Stimulated activated CD8-positive, alpha-beta memory T cell treated with anti-CD3 and anti-CD28 coated beads, Interleukin-7, amount 100 ng/mL, for 1 hour (primary cell): ENCODE data around the gene S100A4.
"Not testable (repeated sequence)": the region's sequence is repeated elsewhere in the genome, so short reads cannot be mapped to it uniquely, and the experiment has no call there.

Experiments
- DNase-seq, 2 donors: peaks; one replicate each; pipeline ENCODE4 v3.0.0-alpha.2; 2020; ENCODE audit warnings: low read depth in 2 of 2

S100A4 gene

GRCh38 chr1:153533689-153534201, 11.9 kb downstream of the S100A4 start:
- no peak for DNase-seq

GRCh38 chr1:153532769-153533599, 12.6 kb downstream of the S100A4 start:
- peak in 1 of 2 donors; percentile 59 for DNase-seq

GRCh38 chr1:153532181-153532580, 13.4 kb downstream of the S100A4 start:
- DNase-seq: no peak

- DNase-seq: no peak
Measured at GRCh38 chr1:153531638-153532037, 14.0 kb downstream of the S100A4 start.

GRCh38 chr1:153527683-153528040, 17.9 kb downstream of the S100A4 start:
- no peak for DNase-seq

- DNase-seq: no peak
Measured at GRCh38 chr1:153527023-153527682, 18.5 kb downstream of the S100A4 start.

- no peak for DNase-seq
Measured at GRCh38 chr1:153526132-153526543, 19.5 kb downstream of the S100A4 start.

- no peak for DNase-seq
Measured at GRCh38 chr1:153525088-153525728, 20.4 kb downstream of the S100A4 start.

GRCh38 chr1:153522353-153523048, 23.1 kb downstream of the S100A4 start:
- not testable (repeated sequence) for DNase-seq

GRCh38 chr1:153521808-153522207, 23.8 kb downstream of the S100A4 start:
- not testable (repeated sequence) for DNase-seq

GRCh38 chr1:153520818-153521476, 24.7 kb downstream of the S100A4 start:
- no peak for DNase-seq

GRCh38 chr1:153520137-153520691, 25.4 kb downstream of the S100A4 start:
- DNase-seq: not testable (repeated sequence)

- DNase-seq: no peak
Measured at GRCh38 chr1:153519242-153519641, 26.4 kb downstream of the S100A4 start.

GRCh38 chr1:153515504-153516394, 29.9 kb downstream of the S100A4 start:
- no peak for DNase-seq

- no peak for DNase-seq
Measured at GRCh38 chr1:153513666-153514065, 31.9 kb downstream of the S100A4 start.

GRCh38 chr1:153513023-153513422, 32.6 kb downstream of the S100A4 start:
- DNase-seq: no peak

- peak; percentile 50 to 61 for DNase-seq
Measured at GRCh38 chr1:153510984-153511410, 34.6 kb downstream of the S100A4 start.

- peak; percentile 30 to 49 for DNase-seq
Measured at GRCh38 chr1:153509729-153510354, 35.8 kb downstream of the S100A4 start.

- DNase-seq: no peak
Measured at GRCh38 chr1:153509036-153509435, 36.6 kb downstream of the S100A4 start.
